Body of pancreas (tissue), 4 donors: Measurements from ENCODE around the gene S1PR5. TPM values are rescaled to one million over a fixed set of nuclear protein-coding genes. Genes with fewer than 3 reads are reported as not detected.
A peak's percentile ranks its signal among the peaks of the same experiment; 100 is the strongest.

Experiments
- ATAC-seq: fragments of 150-250 bp; one replicate; pipeline ENCODE4 v1.9.1; 2016
- DNase-seq, 4 donors: peaks; one replicate each; pipeline ENCODE4 v3.0.0-alpha.2; 2019
- H3K27ac ChIP-seq, 4 donors: fragments of 200-600 bp; sonication (generic); 1 replicate in 3 of 4; 2 replicates in 1 of 4; pipeline versions ENCODE4 v1.5.1 to v1.6.1; 2016 to 2019; ENCODE audit warnings: mild to moderate bottlenecking in 1 of 4, mixed read lengths in 1 of 4, moderate library complexity in 1 of 4
- H3K27me3 ChIP-seq, 2 donors: fragments of 200-600 bp; sonication (generic); one replicate each; pipeline ENCODE4 v1.6.0; 2016; ENCODE audit warnings: mild to moderate bottlenecking in 1 of 2
- H3K36me3 ChIP-seq, 2 donors: fragments of 200-600 bp; sonication (generic); replicated peaks in 1 of 2; 2 replicates each; pipeline ENCODE4 v1.5.1; 2016; ENCODE audit warnings: low read depth in 2 of 2; ENCODE audit not compliant: insufficient read depth in 1 of 2
- H3K4me1 ChIP-seq: fragments of 200-600 bp; sonication (generic); one replicate; pipeline ENCODE4 v1.6.0; 2016
- H3K4me3 ChIP-seq, 2 donors: fragments of 200-600 bp; sonication (generic); 1 replicate in 1 of 2; 2 replicates in 1 of 2; pipeline ENCODE4 v1.5.1; 2016 to 2019
- H3K9me3 ChIP-seq, 3 donors: fragments of 200-600 bp; sonication (generic); 1 replicate in 2 of 3; 2 replicates in 1 of 3; pipeline ENCODE4 v1.5.1; 2016
- POLR2A ChIP-seq, 3 donors: fragments of 450-650 bp; IDR thresholded peaks; one replicate each; pipeline ENCODE4 v1.6.1; 2016; ENCODE audit warnings: antibody characterized with exemption in 3 of 3, mild to moderate bottlenecking in 2 of 3
- WGBS, 2 donors: methylation state at CpG; one replicate each; pipeline ENCODE4 v1.1.5; 2017; 5-methylcytosine and 5-hydroxymethylcytosine counted together
- intact Hi-C: fragments of 100-400 bp; cut with DNase I; formaldehyde crosslinking; loops from one replicate; pipeline ENCODE4 v1.15.1; 2023
- total RNA-seq, 2 donors: library from RNA; depleted of rRNA; stranded (reverse); fragments of >200 nt; gene quantifications; one replicate each; pipeline ENCODE4 v1.1.0, GENCODE V29; 2016
- TF ChIP-seq, protein P1 (sequence below), 7 experiments: fragments of 450-650 bp in 4 of 7; fragments of 200-600 bp in 3 of 7; sonication (generic) in 3 of 7; IDR thresholded peaks; one replicate each; pipeline ENCODE4 v1.5.1; 2016 to 2019; ENCODE audit warnings: antibody characterized with exemption in 7 of 7

The S1PR5 gene
- total RNA-seq, 2 donors from 2014 or later = 1.0 to 1.6 TPM

- intact Hi-C loops = no loop called here
- Histone ChIP-seq H3K4me3 (peak overlapping the region; percentile 58 to 78), H3K27me3 (no peaks in the 10 kb centered on the region), H3K27ac (peak overlapping the region; percentile 68 to 89 (median 74)), H3K4me1 (peaks cover 37% of the 10 kb centered on the region), H3K9me3 (no peaks in the 10 kb centered on the region), H3K36me3 (peaks cover 0 to 8% of the 10 kb centered on the region in 2 donors)
- 10 to 12% methylated on average over 8 to 10 of the region's 10 CpGs for WGBS, 2 donors
- DNase-seq = peak; percentile 38 to 61 (median 42)
- no peak for TF ChIP-seq POLR2A (IDR thresholded peaks at IDR 0.05)
- TF ChIP-seq, protein P1, sequence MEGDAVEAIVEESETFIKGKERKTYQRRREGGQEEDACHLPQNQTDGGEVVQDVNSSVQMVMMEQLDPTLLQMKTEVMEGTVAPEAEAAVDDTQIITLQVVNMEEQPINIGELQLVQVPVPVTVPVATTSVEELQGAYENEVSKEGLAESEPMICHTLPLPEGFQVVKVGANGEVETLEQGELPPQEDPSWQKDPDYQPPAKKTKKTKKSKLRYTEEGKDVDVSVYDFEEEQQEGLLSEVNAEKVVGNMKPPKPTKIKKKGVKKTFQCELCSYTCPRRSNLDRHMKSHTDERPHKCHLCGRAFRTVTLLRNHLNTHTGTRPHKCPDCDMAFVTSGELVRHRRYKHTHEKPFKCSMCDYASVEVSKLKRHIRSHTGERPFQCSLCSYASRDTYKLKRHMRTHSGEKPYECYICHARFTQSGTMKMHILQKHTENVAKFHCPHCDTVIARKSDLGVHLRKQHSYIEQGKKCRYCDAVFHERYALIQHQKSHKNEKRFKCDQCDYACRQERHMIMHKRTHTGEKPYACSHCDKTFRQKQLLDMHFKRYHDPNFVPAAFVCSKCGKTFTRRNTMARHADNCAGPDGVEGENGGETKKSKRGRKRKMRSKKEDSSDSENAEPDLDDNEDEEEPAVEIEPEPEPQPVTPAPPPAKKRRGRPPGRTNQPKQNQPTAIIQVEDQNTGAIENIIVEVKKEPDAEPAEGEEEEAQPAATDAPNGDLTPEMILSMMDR (IDR thresholded peaks at IDR 0.05) = peak in 2 of 7 experiments; percentile 2 to 9
- no peak for ATAC-seq
Observed at GRCh38 chr19:10565028-10565566, 47.9 kb upstream of the S1PR5 start.

- TF ChIP-seq, protein P1 (IDR thresholded peaks at IDR 0.05) = no peak
- TF ChIP-seq POLR2A (IDR thresholded peaks at IDR 0.05) = no peak
Observed at GRCh38 chr19:10562609-10563008, 45.4 kb upstream of the S1PR5 start.

DNA sequence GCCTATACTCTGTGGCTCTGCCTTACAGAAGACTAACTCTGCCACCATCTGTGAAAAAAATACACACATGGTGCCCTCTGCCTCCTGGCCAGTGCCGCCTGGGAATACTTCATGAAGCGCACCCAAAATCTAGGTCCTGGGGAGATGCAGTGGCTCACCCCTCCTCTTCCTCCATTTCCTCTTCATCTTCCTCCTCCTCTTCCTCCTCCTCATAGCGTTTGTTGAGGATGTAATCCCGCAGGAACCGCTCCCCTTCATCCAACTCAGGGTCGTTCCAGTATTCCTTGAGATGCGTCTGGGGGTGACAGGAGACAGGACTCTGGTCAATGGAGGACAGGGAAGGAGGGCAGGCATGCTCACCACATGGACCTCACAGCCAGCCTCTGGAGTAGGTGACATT lies 42.9 kb upstream of the S1PR5 start:
- no peaks in the 10 kb centered on the region for H3K9me3 ChIP-seq
- H3K4me3 ChIP-seq = no peak overlapping the region
- peaks cover 0 to 23% of the 10 kb centered on the region in 2 donors for H3K36me3 ChIP-seq
- intact Hi-C loops = loop anchor here (5.0 kb wide), 1 partner anchor 68 kb away; no protein-coding TSS in a partner anchor
- H3K4me1 ChIP-seq = peaks cover 7% of the 10 kb centered on the region
- ATAC-seq (no peak), DNase-seq (no peak)
- H3K27ac ChIP-seq = no peak overlapping the region
- no peaks in the 10 kb centered on the region for H3K27me3 ChIP-seq
- 86 to 92% methylated on average over 7 of the region's 7 CpGs for WGBS, 2 donors
- TF ChIP-seq POLR2A (IDR thresholded peaks at IDR 0.05) = no peak
- TF ChIP-seq, protein P1 (IDR thresholded peaks at IDR 0.05) = no peak

More at GRCh38 chr19:10562609-10563008, 45.4 kb upstream of the S1PR5 start:
- H3K27me3 ChIP-seq = no peaks in the 10 kb centered on the region
- H3K36me3 ChIP-seq = peaks cover 0 to 19% of the 10 kb centered on the region in 2 donors
- H3K4me1 ChIP-seq = peaks cover 25% of the 10 kb centered on the region
- 85 to 88% methylated on average over 5 of the region's 5 CpGs for WGBS, 2 donors
- DNase-seq = no peak
- H3K9me3 ChIP-seq = no peaks in the 10 kb centered on the region
- no peak overlapping the region for H3K27ac ChIP-seq
- intact Hi-C loops = loop anchor here (5.0 kb wide), 1 partner anchor 70 kb away; no protein-coding TSS in a partner anchor
- H3K4me3 ChIP-seq = no peak overlapping the region
- ATAC-seq = no peak

GRCh38 chr19:10557603-10558197 lies 40.5 kb upstream of the S1PR5 start:
- DNase-seq (no peak), ATAC-seq (no peak)
- H3K27ac ChIP-seq = no peak overlapping the region
- no peak overlapping the region for H3K4me3 ChIP-seq
- intact Hi-C loops = no loop called here
- no peaks in the 10 kb centered on the region for H3K4me1 ChIP-seq
- WGBS, 2 donors = 93 to 97% methylated on average over 14 to 31 of the region's 33 CpGs
- peaks cover 0 to 23% of the 10 kb centered on the region in 2 donors for H3K36me3 ChIP-seq
- H3K27me3 ChIP-seq = no peaks in the 10 kb centered on the region
- no peaks in the 10 kb centered on the region for H3K9me3 ChIP-seq
- no peak for TF ChIP-seq POLR2A (IDR thresholded peaks at IDR 0.05)
- TF ChIP-seq, protein P1 (IDR thresholded peaks at IDR 0.05) = no peak
